Activated CD4-positive, alpha-beta memory T cell treated with anti-CD3 and anti-CD28 coated beads for 36 hours (primary cell): ENCODE results near the gene RASSF1. TPM values are rescaled to one million over a fixed set of nuclear protein-coding genes. Genes with fewer than 3 reads are reported as not detected.

ENCODE experiments used
- CTCF ChIA-PET: fragments of 350-600 bp; sonication (Branson Sonifier 250); formaldehyde crosslinking; loops from one replicate; lab custom pipeline; 2021; ENCODE audit warnings: antibody characterized with exemption, inconsistent platforms; lab: Charles Lee
- POLR2A ChIA-PET: fragments of 350-600 bp; sonication (Branson Sonifier 250); formaldehyde crosslinking; loops from one replicate; lab custom pipeline; 2021; ENCODE audit warnings: antibody characterized with exemption; lab: Charles Lee
- DNase-seq: peaks from one replicate; pipeline ENCODE4 v3.0.0-alpha.2; 2020
- H3K27ac Mint-ChIP-seq: one replicate; pipeline ENCODE4 v1.8.0; 2021; ENCODE audit warnings: mixed read lengths
- H3K27me3 Mint-ChIP-seq: one replicate; pipeline ENCODE4 v1.8.0; 2021; ENCODE audit warnings: mixed read lengths
- H3K36me3 Mint-ChIP-seq: one replicate; pipeline ENCODE4 v1.8.0; 2021; ENCODE audit warnings: mixed read lengths
- H3K4me1 Mint-ChIP-seq: one replicate; pipeline ENCODE4 v1.8.0; 2021; ENCODE audit warnings: low read depth, mixed read lengths
- H3K4me3 Mint-ChIP-seq: one replicate; pipeline ENCODE4 v1.8.0; 2021; ENCODE audit warnings: mild to moderate bottlenecking, mixed read lengths
- H3K9me3 Mint-ChIP-seq: one replicate; pipeline ENCODE4 v1.8.0; 2021; ENCODE audit warnings: mixed read lengths
- intact Hi-C: fragments of 100-400 bp; cut with micrococcal nuclease; formaldehyde crosslinking; loops from one replicate; pipeline ENCODE4 v1.15.1; 2023
- total RNA-seq, 2 experiments: library from RNA; stranded (reverse); gene quantifications; one replicate each; pipeline ENCODE4 v1.2.3, GENCODE V29; 2021

RASSF1 gene
- total RNA-seq, 2 experiments from 2014 or later: 48.8 to 52.6 TPM

DNA sequence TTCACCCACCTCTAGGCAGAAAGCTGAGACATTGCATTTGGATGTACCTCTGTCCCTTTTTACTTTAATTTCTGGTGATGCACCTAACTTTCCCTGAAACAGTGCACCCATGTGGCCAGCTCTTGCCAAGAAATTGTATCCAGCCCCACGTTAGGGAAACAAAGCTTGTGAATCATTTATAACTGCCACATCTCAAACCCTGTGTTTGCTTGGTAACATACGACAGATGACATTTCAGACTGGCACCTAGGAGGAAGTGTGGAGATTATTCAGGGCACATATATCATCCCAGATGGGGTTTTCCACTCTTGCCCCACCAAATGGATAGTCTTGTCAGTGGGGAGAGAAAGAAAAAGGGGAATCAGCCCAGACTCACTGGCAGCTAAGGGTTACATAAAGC lies 12.1 kb upstream of the RASSF1 start:
- ChIA-PET POLR2A (interaction anchor here (0.9 to 2.2 kb wide), 3 partner anchors 12 to 257 kb away, joined by 3 to 16 read pairs (median 7); partner anchors contain the start of gene RASSF1), CTCF (interaction anchor here (1.2 to 2.9 kb wide), 3 partner anchors 8 to 15 kb away, joined by 4 to 16 read pairs (median 7); partner anchors contain the start of gene RASSF1)
- Mint-ChIP-seq H3K9me3 (no peaks in the 10 kb centered on the region), H3K27me3 (no peaks in the 10 kb centered on the region), H3K36me3 (peaks cover 22% of the 10 kb centered on the region), H3K27ac (peak overlapping the region; percentile 58), H3K4me3 (no peak overlapping the region), H3K4me1 (peaks cover 69% of the 10 kb centered on the region)
- DNase-seq: peak; percentile 40
- intact Hi-C loops: loop anchor here (5.0 to 10.0 kb wide), 3 partner anchors 260 to 1152 kb away; partner anchors contain the start of genes CISH, DCAF1 and RBM15B

- DNase-seq: peak; percentile 29
- CTCF ChIA-PET: interaction anchor here (0.7 to 4.9 kb wide), 5 partner anchors 11 to 219 kb away, joined by 3 to 39 read pairs (median 5); partner anchors contain the start of gene RASSF1
- peak overlapping the region; percentile 97 for H3K27ac Mint-ChIP-seq
- H3K27me3 Mint-ChIP-seq: no peaks in the 10 kb centered on the region
- peaks cover 62% of the 10 kb centered on the region for H3K4me1 Mint-ChIP-seq
- POLR2A ChIA-PET: interaction anchor here (0.9 to 5.7 kb wide), 6 partner anchors 8 to 218 kb away, joined by 3 to 93 read pairs (median 4); partner anchors contain the start of genes HEMK1, HYAL3, NAA80 and RASSF1
- H3K9me3 Mint-ChIP-seq: no peaks in the 10 kb centered on the region
- H3K4me3 Mint-ChIP-seq: peak overlapping the region; percentile 94
- peaks cover 21% of the 10 kb centered on the region for H3K36me3 Mint-ChIP-seq
- intact Hi-C loops: loop anchor here (1.0 to 10.0 kb wide), 5 partner anchors 8 to 1153 kb away; partner anchors contain the start of genes CISH, DCAF1, RBM15B and TMEM115
These were observed 10.7 kb upstream of the RASSF1 start for GRCh38 chr3:50351323-50351697.

GRCh38 chr3:50350527-50351322 lies 10.1 kb upstream of the RASSF1 start, which contains the start of the genes CYB561D2 and NPRL2:
Gene CYB561D2 (plus strand): TSS chr3:50350862. CDS start chr3:50351434, 572 bp downstream.
Gene NPRL2 (minus strand): TSS chr3:50350775. CDS start chr3:50350652, 123 bp downstream.
- CTCF ChIA-PET: interaction anchor here (0.7 to 4.9 kb wide), 10 partner anchors 10 to 265 kb away, joined by 3 to 39 read pairs (median 5); partner anchors contain the start of genes HYAL3, NAA80 and RASSF1
- intact Hi-C loops: loop anchor here (1.0 to 10.0 kb wide), 6 partner anchors 9 to 1154 kb away; partner anchors contain the start of genes CISH, DCAF1, RBM15B and TMEM115
- H3K27ac Mint-ChIP-seq: peak within 1 kb of the TSS; percentile 97
- H3K4me1 Mint-ChIP-seq: peaks cover 62% of the 10 kb centered on the region
- peak; percentile 100 for DNase-seq
- H3K36me3 Mint-ChIP-seq: peaks cover 21% of the 10 kb centered on the region
- H3K4me3 Mint-ChIP-seq: peak within 1 kb of the TSS; percentile 94
- no peaks in the 10 kb centered on the region for H3K27me3 Mint-ChIP-seq
- POLR2A ChIA-PET: interaction anchor here (0.9 to 5.7 kb wide), 9 partner anchors 9 to 220 kb away, joined by 3 to 93 read pairs (median 3); partner anchors contain the start of genes C3orf18, HEMK1, HYAL3 and NAA80
- H3K9me3 Mint-ChIP-seq: no peaks in the 10 kb centered on the region

GRCh38 chr3:50350213-50350526 lies 9.5 kb upstream of the RASSF1 start:
- Mint-ChIP-seq H3K4me1 (peaks cover 57% of the 10 kb centered on the region), H3K27me3 (no peaks in the 10 kb centered on the region), H3K27ac (peak overlapping the region; percentile 97), H3K4me3 (peak overlapping the region; percentile 94), H3K9me3 (no peaks in the 10 kb centered on the region), H3K36me3 (peaks cover 18% of the 10 kb centered on the region)
- intact Hi-C loops: loop anchor here (1.0 to 10.0 kb wide), 5 partner anchors 13 to 1155 kb away; partner anchors contain the start of genes CISH, DCAF1 and RBM15B
- ChIA-PET POLR2A (interaction anchor here (0.9 to 5.7 kb wide), 8 partner anchors 8 to 221 kb away, joined by 3 to 93 read pairs (median 4); partner anchors contain the start of genes C3orf18, HYAL3, NAA80 and RASSF1), CTCF (interaction anchor here (1.0 to 4.9 kb wide), 9 partner anchors 10 to 266 kb away, joined by 3 to 39 read pairs (median 5); partner anchors contain the start of genes HYAL3, NAA80 and RASSF1)
- no peak for DNase-seq

- H3K4me3 Mint-ChIP-seq: no peak overlapping the region
- peaks cover 51% of the 10 kb centered on the region for H3K4me1 Mint-ChIP-seq
- H3K27ac Mint-ChIP-seq: peak overlapping the region; percentile 38
- peak; percentile 83 for DNase-seq
- H3K36me3 Mint-ChIP-seq: peaks cover 14% of the 10 kb centered on the region
- CTCF ChIA-PET: interaction anchor here (0.7 to 4.9 kb wide), 10 partner anchors 10 to 269 kb away, joined by 3 to 39 read pairs (median 4); partner anchors contain the start of gene TMEM115
- no peaks in the 10 kb centered on the region for H3K9me3 Mint-ChIP-seq
- H3K27me3 Mint-ChIP-seq: no peaks in the 10 kb centered on the region
- POLR2A ChIA-PET: interaction anchor here (1.2 to 5.7 kb wide), 3 partner anchors 9 to 222 kb away, joined by 3 to 93 read pairs (median 4); partner anchors contain the start of genes HEMK1 and RASSF1
- intact Hi-C loops: loop anchor here (1.0 kb wide), 1 partner anchor 195 kb away; no protein-coding TSS in a partner anchor
These were observed 6.7 kb upstream of the RASSF1 start for GRCh38 chr3:50347187-50347813.

- ChIA-PET CTCF (interaction anchor here (1.0 to 1.3 kb wide), 2 partner anchors 38 to 197 kb away, joined by 3 to 4 read pairs; no protein-coding TSS in a partner anchor), POLR2A (interaction anchor here (1.0 to 5.7 kb wide), 2 partner anchors 7 to 227 kb away, joined by 3 to 93 read pairs; partner anchors contain the start of gene RASSF1)
- intact Hi-C loops: no loop called here
- peaks cover 14% of the 10 kb centered on the region for H3K36me3 Mint-ChIP-seq
- H3K4me1 Mint-ChIP-seq: peaks cover 46% of the 10 kb centered on the region
- H3K9me3 Mint-ChIP-seq: no peaks in the 10 kb centered on the region
- peak; percentile 85 for DNase-seq
- H3K27ac Mint-ChIP-seq: no peak within 1 kb of the TSS
- peak within 1 kb of the TSS; percentile 53 for H3K4me3 Mint-ChIP-seq
- H3K27me3 Mint-ChIP-seq: no peaks in the 10 kb centered on the region
These were observed 5.1 kb upstream of the RASSF1 start, which contains the start of gene ZMYND10 for GRCh38 chr3:50345586-50346234. Gene ZMYND10 (minus strand): TSS chr3:50345732. CDS start chr3:50345579, 153 bp downstream.

DNA sequence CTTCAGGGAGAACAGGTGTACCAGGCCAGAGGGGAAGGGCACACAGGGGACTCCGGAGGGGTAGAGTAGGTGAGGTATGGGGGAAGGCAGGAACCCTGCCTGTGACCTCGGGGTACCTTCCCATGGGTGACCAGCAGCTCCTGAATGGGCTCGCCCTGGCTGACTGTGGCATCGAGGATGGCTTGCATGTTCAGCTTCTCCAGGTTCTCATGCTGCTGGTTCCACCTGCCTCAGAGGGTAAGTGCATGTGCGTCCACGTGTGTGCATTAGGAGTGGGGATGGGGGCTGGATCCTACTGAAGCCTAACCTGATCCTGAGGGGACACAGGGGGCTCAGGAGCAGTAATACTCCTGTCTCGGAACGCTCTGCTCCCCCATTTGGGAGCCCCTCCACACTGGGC lies 4.4 kb upstream of the RASSF1 start:
- CTCF ChIA-PET: interaction anchor here (1.0 to 1.1 kb wide), 2 partner anchors 12 to 197 kb away, joined by 3 to 4 read pairs; no protein-coding TSS in a partner anchor
- no peak for DNase-seq
- Mint-ChIP-seq H3K36me3 (peaks cover 15% of the 10 kb centered on the region), H3K9me3 (no peaks in the 10 kb centered on the region), H3K4me1 (peaks cover 41% of the 10 kb centered on the region), H3K27ac (no peak overlapping the region), H3K27me3 (no peaks in the 10 kb centered on the region), H3K4me3 (no peak overlapping the region)
- intact Hi-C loops: no loop called here
- POLR2A ChIA-PET: no interaction called here

DNA sequence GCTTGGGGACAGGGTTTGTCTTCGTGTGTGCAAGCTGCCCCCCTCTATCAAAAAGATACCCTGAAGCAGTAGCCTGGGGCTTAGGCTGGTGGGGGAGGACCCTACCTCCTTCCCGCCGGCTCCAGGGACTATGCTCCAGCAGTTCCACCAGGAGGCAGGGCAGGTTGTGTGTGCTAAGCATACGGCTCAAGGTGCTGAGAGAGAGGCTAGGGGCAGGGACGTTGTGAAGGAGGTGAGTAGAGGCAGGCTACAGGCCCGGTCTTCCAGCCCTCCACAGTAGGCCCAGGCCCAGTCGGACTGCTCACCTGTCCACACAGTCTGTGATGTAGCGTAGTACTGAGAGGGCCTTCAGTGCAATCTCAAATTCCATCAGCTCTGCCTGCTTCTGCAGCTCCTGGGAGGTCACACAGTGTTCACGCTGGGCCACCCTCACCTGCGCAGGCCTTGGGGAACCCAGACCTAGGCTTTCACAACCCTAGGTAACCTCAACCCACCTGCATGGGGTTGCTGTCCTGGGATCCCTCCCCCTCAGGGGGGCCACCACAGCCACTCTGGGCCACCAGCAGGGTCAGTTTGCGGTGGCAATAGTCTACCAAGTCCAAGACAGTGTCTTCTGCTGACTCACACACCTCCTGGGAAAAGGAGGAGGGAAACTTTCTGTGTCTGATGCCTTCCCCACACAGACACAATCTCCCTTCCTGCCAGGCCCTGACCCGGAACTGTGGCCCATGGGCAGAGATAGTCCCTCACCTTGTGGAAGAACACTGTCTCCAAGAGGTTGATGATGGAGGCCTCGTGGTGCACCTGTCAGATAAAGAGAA lies 2.4 kb upstream of the RASSF1 start:
- intact Hi-C loops: loop anchor here (5.0 kb wide), 1 partner anchor 259 kb away; no protein-coding TSS in a partner anchor
- ChIA-PET POLR2A (no interaction called here), CTCF (interaction anchor here (1.1 to 1.4 kb wide), 2 partner anchors 11 to 21 kb away, joined by 4 to 5 read pairs; no protein-coding TSS in a partner anchor)
- DNase-seq: no peak
- H3K36me3 Mint-ChIP-seq: peaks cover 23% of the 10 kb centered on the region
- no peak overlapping the region for H3K27ac Mint-ChIP-seq
- no peaks in the 10 kb centered on the region for H3K27me3 Mint-ChIP-seq
- H3K4me1 Mint-ChIP-seq: peaks cover 34% of the 10 kb centered on the region
- no peak overlapping the region for H3K4me3 Mint-ChIP-seq
- no peaks in the 10 kb centered on the region for H3K9me3 Mint-ChIP-seq

GRCh38 chr3:50341996-50342650 lies 1.5 kb upstream of the RASSF1 start:
- Mint-ChIP-seq H3K9me3 (no peaks in the 10 kb centered on the region), H3K4me3 (peak overlapping the region; percentile 97), H3K27ac (no peak overlapping the region), H3K27me3 (no peaks in the 10 kb centered on the region), H3K36me3 (peaks cover 22% of the 10 kb centered on the region), H3K4me1 (peaks cover 27% of the 10 kb centered on the region)
- intact Hi-C loops: loop anchor here (5.0 kb wide), 1 partner anchor 260 kb away; no protein-coding TSS in a partner anchor
- ChIA-PET CTCF (interaction anchor here (1.1 kb wide), 1 partner anchor 21 kb away, joined by 5 read pairs; no protein-coding TSS in a partner anchor), POLR2A (interaction anchor here (0.8 kb wide), 1 partner anchor 9 kb away, joined by 3 read pairs; the partner anchor contains the start of genes CYB561D2 and NPRL2)
- no peak for DNase-seq
